Measurements from ENCODE around the gene OGT.
A peak's percentile ranks its signal among the peaks of the same experiment; 100 is the strongest.
"Not testable (repeated sequence)": the region's sequence is repeated elsewhere in the genome, so short reads cannot be mapped to it uniquely, and the experiment has no call there.

The OGT gene

DNA sequence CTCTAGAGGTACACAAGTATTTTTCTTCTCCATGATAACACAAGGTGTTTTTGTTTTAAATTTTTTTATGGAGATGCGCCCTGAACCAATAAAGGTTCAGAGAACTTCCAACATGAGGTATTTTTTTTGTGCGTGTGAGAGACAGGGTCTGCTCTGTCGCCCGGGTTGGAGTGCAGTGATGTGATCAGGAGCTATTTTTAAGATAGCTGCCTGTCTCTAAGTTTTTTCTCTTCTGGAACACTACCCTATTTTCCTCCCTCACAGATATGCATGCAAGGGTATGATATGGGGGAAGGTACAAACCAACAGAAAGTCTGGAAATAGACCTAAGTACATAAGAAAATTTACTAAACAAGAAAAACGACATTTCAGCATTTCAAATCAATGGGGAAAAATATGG, 48.3 kb downstream of the OGT start:
- H3K27me3 ChIP-seq (ENCODE audit: insufficient read depth, poor library complexity, severe bottlenecking): no peaks in the 10 kb centered on the region
- H3K27ac ChIP-seq (replicated peaks): peak overlapping the region; percentile 7; the same call in 1 of the 2 replicates
- TF ChIP-seq, protein P1, sequence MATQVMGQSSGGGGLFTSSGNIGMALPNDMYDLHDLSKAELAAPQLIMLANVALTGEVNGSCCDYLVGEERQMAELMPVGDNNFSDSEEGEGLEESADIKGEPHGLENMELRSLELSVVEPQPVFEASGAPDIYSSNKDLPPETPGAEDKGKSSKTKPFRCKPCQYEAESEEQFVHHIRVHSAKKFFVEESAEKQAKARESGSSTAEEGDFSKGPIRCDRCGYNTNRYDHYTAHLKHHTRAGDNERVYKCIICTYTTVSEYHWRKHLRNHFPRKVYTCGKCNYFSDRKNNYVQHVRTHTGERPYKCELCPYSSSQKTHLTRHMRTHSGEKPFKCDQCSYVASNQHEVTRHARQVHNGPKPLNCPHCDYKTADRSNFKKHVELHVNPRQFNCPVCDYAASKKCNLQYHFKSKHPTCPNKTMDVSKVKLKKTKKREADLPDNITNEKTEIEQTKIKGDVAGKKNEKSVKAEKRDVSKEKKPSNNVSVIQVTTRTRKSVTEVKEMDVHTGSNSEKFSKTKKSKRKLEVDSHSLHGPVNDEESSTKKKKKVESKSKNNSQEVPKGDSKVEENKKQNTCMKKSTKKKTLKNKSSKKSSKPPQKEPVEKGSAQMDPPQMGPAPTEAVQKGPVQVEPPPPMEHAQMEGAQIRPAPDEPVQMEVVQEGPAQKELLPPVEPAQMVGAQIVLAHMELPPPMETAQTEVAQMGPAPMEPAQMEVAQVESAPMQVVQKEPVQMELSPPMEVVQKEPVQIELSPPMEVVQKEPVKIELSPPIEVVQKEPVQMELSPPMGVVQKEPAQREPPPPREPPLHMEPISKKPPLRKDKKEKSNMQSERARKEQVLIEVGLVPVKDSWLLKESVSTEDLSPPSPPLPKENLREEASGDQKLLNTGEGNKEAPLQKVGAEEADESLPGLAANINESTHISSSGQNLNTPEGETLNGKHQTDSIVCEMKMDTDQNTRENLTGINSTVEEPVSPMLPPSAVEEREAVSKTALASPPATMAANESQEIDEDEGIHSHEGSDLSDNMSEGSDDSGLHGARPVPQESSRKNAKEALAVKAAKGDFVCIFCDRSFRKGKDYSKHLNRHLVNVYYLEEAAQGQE (IDR thresholded peaks at IDR 0.05; ENCODE audit: insufficient replicate concordance, low read depth): no peak
- TF ChIP-seq GABPA (IDR thresholded peaks at IDR 0.05; ENCODE audit: low read depth) (no peak), SPI1 (IDR thresholded peaks at IDR 0.05; ENCODE audit: borderline replicate concordance, low read depth) (no peak), POLR2AphosphoS5 (IDR thresholded peaks at IDR 0.05; ENCODE audit: low read depth) (no peak)
- TF ChIP-seq, protein P2, sequence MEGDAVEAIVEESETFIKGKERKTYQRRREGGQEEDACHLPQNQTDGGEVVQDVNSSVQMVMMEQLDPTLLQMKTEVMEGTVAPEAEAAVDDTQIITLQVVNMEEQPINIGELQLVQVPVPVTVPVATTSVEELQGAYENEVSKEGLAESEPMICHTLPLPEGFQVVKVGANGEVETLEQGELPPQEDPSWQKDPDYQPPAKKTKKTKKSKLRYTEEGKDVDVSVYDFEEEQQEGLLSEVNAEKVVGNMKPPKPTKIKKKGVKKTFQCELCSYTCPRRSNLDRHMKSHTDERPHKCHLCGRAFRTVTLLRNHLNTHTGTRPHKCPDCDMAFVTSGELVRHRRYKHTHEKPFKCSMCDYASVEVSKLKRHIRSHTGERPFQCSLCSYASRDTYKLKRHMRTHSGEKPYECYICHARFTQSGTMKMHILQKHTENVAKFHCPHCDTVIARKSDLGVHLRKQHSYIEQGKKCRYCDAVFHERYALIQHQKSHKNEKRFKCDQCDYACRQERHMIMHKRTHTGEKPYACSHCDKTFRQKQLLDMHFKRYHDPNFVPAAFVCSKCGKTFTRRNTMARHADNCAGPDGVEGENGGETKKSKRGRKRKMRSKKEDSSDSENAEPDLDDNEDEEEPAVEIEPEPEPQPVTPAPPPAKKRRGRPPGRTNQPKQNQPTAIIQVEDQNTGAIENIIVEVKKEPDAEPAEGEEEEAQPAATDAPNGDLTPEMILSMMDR (IDR thresholded peaks at IDR 0.05; ENCODE audit: insufficient read depth, low read length): no peak
- no peak for DNase-seq (ENCODE audit: low read depth in 1 of 2, low spot score in 1 of 2)
- no peak overlapping the region for H3K4me3 ChIP-seq (replicated peaks; ENCODE audit: insufficient read depth, low read length)

DNA sequence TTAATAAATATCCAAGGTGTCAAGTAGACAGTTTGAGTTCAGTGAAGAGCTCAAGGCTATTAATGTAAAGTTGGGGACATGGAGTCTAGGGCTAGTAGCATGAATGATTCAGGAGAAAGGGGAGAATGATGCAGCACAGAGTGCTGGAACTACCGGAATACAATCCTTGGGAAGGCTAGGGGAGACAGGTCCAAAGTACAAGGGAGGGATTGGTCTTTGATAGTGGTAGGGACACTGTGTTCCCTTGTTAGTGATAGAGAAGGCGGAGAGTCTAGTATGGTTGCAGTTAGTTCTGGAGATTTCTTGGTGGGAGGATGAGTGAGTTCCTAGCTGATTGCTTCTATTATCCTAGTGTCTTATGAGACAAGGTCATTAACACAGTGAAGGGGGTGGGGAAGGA, 54.0 kb downstream of the OGT start:
- no peak for DNase-seq (ENCODE audit: low read depth in 1 of 2, low spot score in 1 of 2)
- Histone ChIP-seq H3K27me3 (ENCODE audit: insufficient read depth, poor library complexity, severe bottlenecking) (no peaks in the 10 kb centered on the region), H3K27ac (replicated peaks) (no peak overlapping the region), H3K4me3 (replicated peaks; ENCODE audit: insufficient read depth, low read length) (no peak overlapping the region)
- TF ChIP-seq, protein P1 (IDR thresholded peaks at IDR 0.05; ENCODE audit: insufficient replicate concordance, low read depth): no peak

DNA sequence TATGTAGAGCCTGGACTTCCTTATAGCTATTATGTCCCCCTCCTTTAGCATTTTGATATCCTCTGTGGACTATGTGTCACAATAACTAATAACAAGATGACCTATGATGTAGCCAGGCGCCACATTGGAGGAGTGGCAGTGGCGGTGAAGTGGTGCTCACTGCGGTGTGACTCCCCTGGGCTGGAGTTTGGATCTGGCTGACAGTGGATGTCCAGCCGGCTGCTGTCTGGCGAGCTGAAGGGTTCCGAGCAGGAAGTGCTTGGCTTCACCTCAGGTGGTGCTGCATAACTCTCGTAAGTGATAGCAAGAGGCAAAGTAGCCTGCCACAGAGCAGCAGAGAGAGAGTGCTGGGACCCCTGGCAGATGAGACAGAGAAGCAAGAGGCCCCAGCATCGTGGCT, 60.3 kb downstream of the OGT start:
- not testable (repeated sequence) for DNase-seq (ENCODE audit: low read depth in 1 of 2, low spot score in 1 of 2); H3K4me3 ChIP-seq (replicated peaks; ENCODE audit: insufficient read depth, low read length); H3K27ac ChIP-seq (replicated peaks); H3K27me3 ChIP-seq (ENCODE audit: insufficient read depth, poor library complexity, severe bottlenecking)

DNA sequence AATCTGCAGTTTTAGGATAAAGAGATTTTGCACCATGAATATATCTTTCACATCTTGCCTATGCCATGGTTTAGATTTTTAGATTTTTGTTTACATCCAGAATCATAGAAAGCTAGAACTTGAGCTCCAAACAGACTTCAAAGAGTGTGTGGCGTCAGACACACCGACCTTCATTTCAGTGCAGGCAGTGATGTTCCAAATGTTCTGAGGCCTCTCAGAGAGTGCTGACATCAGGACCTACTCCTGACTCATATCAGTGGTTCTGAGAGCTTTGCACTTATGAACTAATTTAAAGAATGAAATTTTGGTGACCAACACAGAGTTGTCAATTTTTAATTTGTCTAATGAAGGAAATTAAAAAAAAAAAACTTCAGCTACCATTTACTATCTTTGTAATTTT, 67.1 kb downstream of the OGT start:
- Histone ChIP-seq H3K4me3 (replicated peaks; ENCODE audit: insufficient read depth, low read length) (no peak overlapping the region), H3K27me3 (ENCODE audit: insufficient read depth, poor library complexity, severe bottlenecking) (no peaks in the 10 kb centered on the region), H3K27ac (replicated peaks) (no peak overlapping the region)
- no peak for TF ChIP-seq SPI1 (IDR thresholded peaks at IDR 0.05; ENCODE audit: borderline replicate concordance, low read depth)
- no peak for TF ChIP-seq GABPA (IDR thresholded peaks at IDR 0.05; ENCODE audit: low read depth)
- no peak for TF ChIP-seq POLR2AphosphoS5 (IDR thresholded peaks at IDR 0.05; ENCODE audit: low read depth)
- DNase-seq (ENCODE audit: low read depth in 1 of 2, low spot score in 1 of 2): no peak

DNA sequence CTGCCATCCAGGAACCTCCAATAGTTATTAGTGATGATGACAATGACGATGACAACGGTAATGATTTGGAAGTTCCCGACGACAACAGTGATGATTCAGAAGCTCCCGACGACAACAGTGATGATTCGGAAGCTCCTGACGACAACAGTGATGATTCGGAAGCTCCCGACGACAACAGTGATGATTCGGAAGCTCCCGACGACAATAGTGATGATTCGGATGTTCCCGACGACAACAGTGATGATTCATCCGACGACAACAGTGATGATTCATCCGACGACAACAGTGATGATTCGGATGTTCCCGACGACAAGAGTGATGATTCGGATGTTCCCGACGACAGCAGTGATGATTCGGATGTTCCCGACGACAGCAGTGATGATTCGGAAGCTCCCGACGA, 70.7 kb downstream of the OGT start:
- Histone ChIP-seq H3K27me3 (ENCODE audit: insufficient read depth, poor library complexity, severe bottlenecking) (no peaks in the 10 kb centered on the region), H3K4me3 (replicated peaks; ENCODE audit: insufficient read depth, low read length) (no peak overlapping the region), H3K27ac (replicated peaks) (no peak overlapping the region)
- no peak for DNase-seq (ENCODE audit: low read depth in 1 of 2, low spot score in 1 of 2)
- TF ChIP-seq POLR2AphosphoS5 (IDR thresholded peaks at IDR 0.05; ENCODE audit: low read depth): no peak
- TF ChIP-seq, protein P2 (IDR thresholded peaks at IDR 0.05; ENCODE audit: insufficient read depth, low read length): no peak
- TF ChIP-seq SPI1 (IDR thresholded peaks at IDR 0.05; ENCODE audit: borderline replicate concordance, low read depth): no peak
- TF ChIP-seq, protein P1 (IDR thresholded peaks at IDR 0.05; ENCODE audit: insufficient replicate concordance, low read depth): no peak
- TF ChIP-seq GABPA (IDR thresholded peaks at IDR 0.05; ENCODE audit: low read depth): no peak

Measured in HL-60 (cell line).